SU-DHL-6 (cell line): ENCODE measurements around the gene MOCS3.
"Not testable (repeated sequence)": the region's sequence is repeated elsewhere in the genome, so short reads cannot be mapped to it uniquely, and the experiment has no call there.

Experiments used
- H2AFZ ChIP-seq: fragments of 200-600 bp; sonication (generic); 2 replicates; pipeline ENCODE4 v1.6.1; 2014; ENCODE audit warnings: low read depth, mild to moderate bottlenecking, moderate library complexity, mixed read lengths, antibody characterized with exemption, low read length; ENCODE audit not compliant: severe bottlenecking
- H3F3A ChIP-seq: fragments of 200-600 bp; shearing (Covaris generic); 2 replicates; pipeline ENCODE4 v1.6.0; 2016; ENCODE audit warnings: antibody characterized with exemption, mild to moderate bottlenecking; ENCODE audit not compliant: insufficient read depth
- H3K27ac ChIP-seq: fragments of 200-600 bp; sonication (generic); 2 replicates; pipeline ENCODE4 v1.5.1; 2016; ENCODE audit warnings: low read depth, mild to moderate bottlenecking, low read length, moderate library complexity, mixed read lengths
- H3K27me3 ChIP-seq: fragments of 200-600 bp; sonication (generic), shearing (Covaris generic); 2 replicates; pipeline ENCODE4 v1.6.0; 2014; ENCODE audit warnings: mild to moderate bottlenecking, low read length
- H3K36me3 ChIP-seq: fragments of 200-600 bp; sonication (generic); 2 replicates; pipeline ENCODE4 v1.6.1; 2014; ENCODE audit warnings: mild to moderate bottlenecking, low read length, mixed read lengths
- H3K4me2 ChIP-seq: fragments of 300-600, 200-600 bp; shearing (Covaris generic), sonication (generic); 2 replicates; pipeline ENCODE4 v1.6.0; 2014; ENCODE audit warnings: low read length, low read depth, mild to moderate bottlenecking; ENCODE audit not compliant: poor library complexity, severe bottlenecking
- H3K4me3 ChIP-seq: fragments of 200-600 bp; sonication (generic); 2 replicates; pipeline ENCODE4 v1.5.1; 2014; ENCODE audit warnings: antibody characterized with exemption, low read length, mild to moderate bottlenecking, mixed read lengths; ENCODE audit not compliant: insufficient read depth, poor library complexity, severe bottlenecking
- H3K79me2 ChIP-seq: fragments of 200-600 bp; sonication (generic); 2 replicates; pipeline ENCODE4 v1.6.1; 2014; ENCODE audit warnings: mild to moderate bottlenecking, low read length, moderate library complexity; ENCODE audit not compliant: insufficient read depth
- H3K9ac ChIP-seq: fragments of 200-600 bp; sonication (generic); 2 replicates; pipeline ENCODE4 v1.7.0; 2014; ENCODE audit warnings: mild to moderate bottlenecking, low read length
- H3K9me2 ChIP-seq: fragments of 200-600 bp; sonication (generic); replicated peaks from 2 replicates; pipeline ENCODE4 v1.6.1; 2014; ENCODE audit warnings: low read length; ENCODE audit not compliant: insufficient read depth
- H3K9me3 ChIP-seq: fragments of 200-600 bp; sonication (generic); 2 replicates; pipeline ENCODE4 v1.6.1; 2014; ENCODE audit warnings: low read length, mixed read lengths; ENCODE audit not compliant: insufficient read depth
- H4K20me1 ChIP-seq: fragments of 200-600 bp; sonication (generic); 2 replicates; pipeline ENCODE4 v1.6.1; 2014; ENCODE audit warnings: low read depth, mild to moderate bottlenecking, antibody characterized with exemption, low read length, moderate library complexity, mixed read lengths
- EZH2phosphoT487 ChIP-seq: fragments of 200-600 bp; sonication (generic), shearing (Covaris generic); conservative IDR thresholded peaks from 2 replicates; pipeline ENCODE4 v1.6.1; 2018; ENCODE audit warnings: mild to moderate bottlenecking, antibody characterized with exemption, low read length, moderate library complexity, mixed read lengths
- TF ChIP-seq, protein P1 (sequence below): fragments of 200-600 bp; sonication (generic); IDR thresholded peaks from one replicate; pipeline ENCODE4 v1.5.1; 2017; ENCODE audit warnings: antibody characterized with exemption, mild to moderate bottlenecking, low read length, moderate library complexity; ENCODE audit not compliant: insufficient read depth, poor library complexity, severe bottlenecking

Gene MOCS3

DNA sequence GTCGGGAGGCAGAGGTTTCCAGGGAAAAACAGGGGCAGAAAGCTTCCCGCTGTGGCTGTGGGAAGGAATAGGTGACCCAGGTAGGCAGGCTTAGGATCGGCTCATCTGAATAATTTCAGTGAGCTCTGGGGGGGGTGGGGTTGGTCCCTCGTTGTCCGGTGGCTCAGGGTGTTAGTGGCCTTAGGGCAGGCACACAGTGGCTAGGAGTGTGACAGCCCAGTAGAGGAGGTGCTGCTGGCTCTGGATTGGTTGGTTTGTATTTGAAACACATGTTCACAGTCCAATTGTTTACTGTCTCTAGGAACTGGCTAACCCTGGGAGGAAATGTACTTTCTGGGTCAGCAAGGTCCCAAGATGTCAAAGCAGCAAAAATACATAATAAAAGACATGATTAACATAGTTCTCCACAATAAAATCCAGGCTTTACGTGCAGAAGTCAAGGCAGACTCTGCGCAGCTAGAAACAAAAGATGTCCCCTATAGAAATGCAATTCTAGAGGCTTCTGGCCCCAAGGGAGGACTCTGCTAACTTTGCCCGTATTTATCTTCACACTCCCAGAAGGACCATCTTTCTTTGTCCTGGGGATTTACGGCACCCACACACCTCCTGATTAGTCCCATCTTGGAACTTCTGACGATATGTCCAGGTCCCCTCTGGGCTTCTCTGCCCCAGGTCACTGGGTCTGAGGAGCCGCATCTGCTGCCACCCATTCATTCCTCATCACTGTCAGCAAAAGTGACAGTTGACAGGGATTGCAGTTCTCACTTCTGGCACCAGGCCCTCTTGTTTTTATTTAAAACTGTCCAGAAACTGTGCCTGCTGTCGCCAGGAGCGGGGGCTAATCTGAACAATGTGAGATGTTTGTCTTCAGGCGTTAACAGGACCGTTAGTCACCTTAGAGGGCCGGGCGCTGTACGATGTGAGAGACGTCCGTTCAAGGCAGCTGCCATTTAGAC is 18.7 kb downstream of the MOCS3 start:
- Histone ChIP-seq H3K4me2 (no peak overlapping the region), H3K27ac (no peak overlapping the region), H3K9ac (no peak overlapping the region), H3K79me2 (no peaks in the 10 kb centered on the region), H4K20me1 (no peaks in the 10 kb centered on the region), H3K9me2 (no peaks in the 10 kb centered on the region), H3K4me3 (no peak overlapping the region), H3K27me3 (no peaks in the 10 kb centered on the region), H2AFZ (no peak overlapping the region), H3K36me3 (no peaks in the 10 kb centered on the region), H3K9me3 (no peaks in the 10 kb centered on the region), H3F3A (no peaks in the 10 kb centered on the region)
- TF ChIP-seq EZH2phosphoT487 = no peak
- TF ChIP-seq, protein P1, sequence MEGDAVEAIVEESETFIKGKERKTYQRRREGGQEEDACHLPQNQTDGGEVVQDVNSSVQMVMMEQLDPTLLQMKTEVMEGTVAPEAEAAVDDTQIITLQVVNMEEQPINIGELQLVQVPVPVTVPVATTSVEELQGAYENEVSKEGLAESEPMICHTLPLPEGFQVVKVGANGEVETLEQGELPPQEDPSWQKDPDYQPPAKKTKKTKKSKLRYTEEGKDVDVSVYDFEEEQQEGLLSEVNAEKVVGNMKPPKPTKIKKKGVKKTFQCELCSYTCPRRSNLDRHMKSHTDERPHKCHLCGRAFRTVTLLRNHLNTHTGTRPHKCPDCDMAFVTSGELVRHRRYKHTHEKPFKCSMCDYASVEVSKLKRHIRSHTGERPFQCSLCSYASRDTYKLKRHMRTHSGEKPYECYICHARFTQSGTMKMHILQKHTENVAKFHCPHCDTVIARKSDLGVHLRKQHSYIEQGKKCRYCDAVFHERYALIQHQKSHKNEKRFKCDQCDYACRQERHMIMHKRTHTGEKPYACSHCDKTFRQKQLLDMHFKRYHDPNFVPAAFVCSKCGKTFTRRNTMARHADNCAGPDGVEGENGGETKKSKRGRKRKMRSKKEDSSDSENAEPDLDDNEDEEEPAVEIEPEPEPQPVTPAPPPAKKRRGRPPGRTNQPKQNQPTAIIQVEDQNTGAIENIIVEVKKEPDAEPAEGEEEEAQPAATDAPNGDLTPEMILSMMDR = no peak

DNA sequence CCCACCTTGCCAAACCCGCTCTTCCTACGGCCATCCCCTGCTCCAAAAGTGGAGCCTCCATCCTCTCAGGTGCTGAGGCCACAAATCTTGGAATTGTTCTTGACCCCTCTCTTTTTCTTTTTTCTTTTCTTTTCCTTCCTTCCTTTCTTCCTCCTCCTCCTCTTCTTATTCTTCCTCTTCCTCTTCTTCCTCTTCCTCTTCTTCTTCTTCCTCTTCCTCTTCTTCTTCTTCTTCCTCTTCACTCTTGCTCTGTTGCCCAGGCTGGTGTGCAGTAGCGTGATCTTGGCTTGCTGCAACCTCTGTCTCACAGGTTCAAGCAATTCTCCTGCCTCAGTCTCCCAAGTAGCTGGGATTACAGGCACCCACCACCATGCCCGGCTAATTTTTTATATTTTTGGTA is 19.9 kb downstream of the MOCS3 start:
- not testable (repeated sequence) for H3K4me2 ChIP-seq, H3K27me3 ChIP-seq, H3K27ac ChIP-seq, H3K9me2 ChIP-seq, H4K20me1 ChIP-seq, H3K9me3 ChIP-seq, H2AFZ ChIP-seq, H3K4me3 ChIP-seq, H3K36me3 ChIP-seq, H3F3A ChIP-seq, H3K9ac ChIP-seq, H3K79me2 ChIP-seq

DNA sequence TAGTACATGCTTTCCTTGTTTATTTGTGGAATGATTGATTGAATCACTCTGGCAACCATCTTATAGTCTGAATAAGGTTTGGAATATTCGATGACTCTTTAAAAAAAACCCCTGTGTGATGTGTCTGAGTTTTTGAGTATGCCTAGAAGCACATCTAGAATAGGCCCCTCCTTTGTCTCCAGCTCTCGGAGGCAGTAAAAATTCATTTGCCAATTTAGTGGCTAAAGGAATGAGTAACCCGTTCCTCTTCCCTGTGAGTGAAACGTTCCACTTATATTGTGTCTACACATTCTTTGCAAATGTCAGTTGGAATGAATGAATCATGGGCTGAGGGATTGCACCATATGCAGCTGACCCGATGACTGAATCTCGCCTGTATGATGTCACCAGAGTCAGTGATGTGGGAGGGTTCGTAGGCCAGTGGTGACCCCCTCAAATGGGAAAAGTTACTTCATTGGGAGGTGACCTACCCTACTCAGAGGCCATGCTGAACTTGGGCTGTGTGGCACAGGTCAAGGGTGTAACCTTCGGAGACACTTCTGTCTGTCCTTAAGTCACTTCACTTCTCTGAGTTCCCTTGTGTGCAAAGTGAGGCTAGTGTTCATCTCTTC is 21.6 kb downstream of the MOCS3 start:
- H3K79me2 ChIP-seq = no peaks in the 10 kb centered on the region
- no peak overlapping the region for H3K4me3 ChIP-seq
- no peaks in the 10 kb centered on the region for H3K36me3 ChIP-seq
- H3K9me2 ChIP-seq = no peaks in the 10 kb centered on the region
- H3K9me3 ChIP-seq = no peaks in the 10 kb centered on the region
- no peak overlapping the region for H3K9ac ChIP-seq
- H3K4me2 ChIP-seq = no peak overlapping the region
- TF ChIP-seq, protein P1 = no peak
- no peak for TF ChIP-seq EZH2phosphoT487
- H3K27ac ChIP-seq = no peak overlapping the region
- no peak overlapping the region for H2AFZ ChIP-seq
- no peaks in the 10 kb centered on the region for H3F3A ChIP-seq
- no peaks in the 10 kb centered on the region for H4K20me1 ChIP-seq
- no peaks in the 10 kb centered on the region for H3K27me3 ChIP-seq
